Measurements from ENCODE around the gene CCL11.

- no peak for TF ChIP-seq CTCF (IDR thresholded peaks at IDR 0.05)
- no peak for TF ChIP-seq EZH2 (IDR thresholded peaks at IDR 0.05)
- no peak for TF ChIP-seq EZH2phosphoT487 (IDR thresholded peaks at IDR 0.05)
Observed at GRCh38 chr17:34276826-34277225, 8.7 kb upstream of the CCL11 start.
